OCI-M2 (cell line): ENCODE data around the gene SNX33.
"Not testable (repeated sequence)": the region's sequence is repeated elsewhere in the genome, so short reads cannot be mapped to it uniquely, and the experiment has no call there.

Experiments used
- DNase-seq: peaks from one replicate; lab custom pipeline; 2025; ENCODE audit not compliant: unreplicated experiment; lab: John Stamatoyannopoulos, UW

Gene SNX33, protein sequence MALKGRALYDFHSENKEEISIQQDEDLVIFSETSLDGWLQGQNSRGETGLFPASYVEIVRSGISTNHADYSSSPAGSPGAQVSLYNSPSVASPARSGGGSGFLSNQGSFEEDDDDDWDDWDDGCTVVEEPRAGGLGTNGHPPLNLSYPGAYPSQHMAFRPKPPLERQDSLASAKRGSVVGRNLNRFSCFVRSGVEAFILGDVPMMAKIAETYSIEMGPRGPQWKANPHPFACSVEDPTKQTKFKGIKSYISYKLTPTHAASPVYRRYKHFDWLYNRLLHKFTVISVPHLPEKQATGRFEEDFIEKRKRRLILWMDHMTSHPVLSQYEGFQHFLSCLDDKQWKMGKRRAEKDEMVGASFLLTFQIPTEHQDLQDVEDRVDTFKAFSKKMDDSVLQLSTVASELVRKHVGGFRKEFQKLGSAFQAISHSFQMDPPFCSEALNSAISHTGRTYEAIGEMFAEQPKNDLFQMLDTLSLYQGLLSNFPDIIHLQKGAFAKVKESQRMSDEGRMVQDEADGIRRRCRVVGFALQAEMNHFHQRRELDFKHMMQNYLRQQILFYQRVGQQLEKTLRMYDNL

DNA sequence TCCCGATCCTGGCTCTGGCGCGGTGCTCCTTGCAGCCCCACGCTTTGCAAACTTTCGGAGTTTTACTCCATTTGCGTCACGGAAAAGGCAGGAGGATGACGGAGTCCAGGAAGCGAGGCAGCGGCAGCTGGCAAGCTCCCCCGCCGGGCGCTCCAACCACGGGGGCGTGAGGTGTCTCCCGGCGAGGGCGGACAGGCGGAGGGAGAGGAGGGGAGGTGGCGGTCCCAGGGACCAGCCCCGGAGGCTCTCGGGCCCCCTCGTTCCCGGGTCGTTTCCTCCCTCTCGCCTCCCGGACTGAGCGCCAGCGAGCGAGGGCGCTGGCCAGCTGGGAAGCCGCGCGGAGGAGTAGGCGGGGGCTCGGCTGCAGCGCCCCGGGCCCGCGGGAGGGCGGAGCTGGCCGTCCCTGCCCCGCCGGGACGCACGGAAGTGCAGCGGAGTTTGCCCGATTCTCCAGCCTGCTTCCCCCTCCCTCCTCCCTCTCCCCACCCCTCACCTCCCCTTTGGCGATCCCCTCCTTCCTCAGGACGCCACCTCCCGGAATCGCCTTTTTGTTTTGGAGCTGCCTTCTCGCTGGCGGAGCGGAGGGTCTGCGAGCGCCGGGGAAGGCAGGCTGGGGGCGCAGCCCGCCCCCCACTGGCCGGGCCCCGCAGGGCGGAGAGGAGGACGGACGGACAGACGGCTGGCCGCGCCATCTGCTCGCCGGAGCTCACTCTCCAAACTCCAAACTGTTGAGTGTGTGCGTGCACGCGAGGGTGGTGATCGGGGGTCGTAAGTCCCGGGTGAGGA lies at the start of gene SNX33:
SNX33 (plus strand) TSS at position 543 of the 786 bp plus-strand sequence. CDS start 1,191 bp downstream, outside the sequence.
- DNase-seq = no peak

DNA sequence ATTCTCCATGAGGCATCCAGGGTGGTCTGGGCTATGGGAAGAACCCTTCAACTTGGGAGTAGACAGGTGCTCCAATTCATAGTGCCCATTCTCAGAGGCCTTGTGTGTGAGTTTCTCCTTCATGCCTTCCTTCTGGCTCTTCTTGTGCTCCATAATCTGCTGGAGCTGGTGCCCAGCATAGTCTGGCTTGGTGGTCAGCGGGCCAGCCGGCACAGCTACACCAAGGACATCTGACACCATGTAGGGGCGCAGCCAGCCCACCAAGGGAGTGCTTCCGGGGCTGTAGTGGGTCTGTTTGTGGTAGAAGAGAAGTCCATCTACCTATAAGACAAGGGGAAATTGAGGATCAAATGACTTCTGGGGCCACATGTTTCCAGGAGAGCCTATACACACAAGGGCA lies 49.4 kb upstream of the SNX33 start:
- DNase-seq = no peak

DNA sequence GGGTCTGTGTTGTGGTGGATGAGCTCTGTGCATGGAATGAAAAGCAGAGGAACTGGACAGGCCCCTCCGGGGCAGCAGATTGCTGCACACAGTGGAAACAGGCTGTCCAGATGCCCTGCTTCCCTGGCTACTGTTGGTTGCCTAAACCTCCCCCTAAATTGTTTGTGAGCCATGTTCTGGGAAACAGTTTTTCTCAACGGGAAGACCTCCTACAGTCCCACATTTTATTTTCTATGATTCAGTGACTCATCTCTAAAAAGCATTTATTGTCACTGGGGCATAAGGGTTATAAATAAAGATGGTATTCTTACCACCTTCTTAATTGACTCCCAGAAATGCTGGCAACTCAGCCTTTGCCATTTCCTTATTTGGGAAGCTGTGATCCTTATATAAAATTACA lies 48.3 kb upstream of the SNX33 start:
- no peak for DNase-seq

DNA sequence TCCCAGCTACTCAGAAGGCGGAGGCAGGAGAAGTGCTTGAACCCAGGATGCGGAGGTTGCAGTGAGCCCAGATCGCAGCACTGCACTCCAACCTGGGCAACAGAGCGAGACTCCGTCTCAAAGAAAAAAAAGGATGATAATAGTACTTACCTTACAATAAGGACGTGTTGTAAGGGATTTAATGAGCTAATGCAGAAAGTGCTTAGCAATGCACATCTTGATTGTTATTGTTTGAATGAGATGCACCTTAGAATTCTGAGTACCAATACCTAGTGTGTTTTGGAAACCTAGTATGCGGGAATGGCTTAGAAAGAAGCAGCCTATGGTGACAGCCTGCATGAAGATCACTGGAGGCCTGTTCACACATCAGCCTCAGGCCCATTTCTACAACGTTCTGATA lies 41.7 kb upstream of the SNX33 start:
- DNase-seq = no peak

DNA sequence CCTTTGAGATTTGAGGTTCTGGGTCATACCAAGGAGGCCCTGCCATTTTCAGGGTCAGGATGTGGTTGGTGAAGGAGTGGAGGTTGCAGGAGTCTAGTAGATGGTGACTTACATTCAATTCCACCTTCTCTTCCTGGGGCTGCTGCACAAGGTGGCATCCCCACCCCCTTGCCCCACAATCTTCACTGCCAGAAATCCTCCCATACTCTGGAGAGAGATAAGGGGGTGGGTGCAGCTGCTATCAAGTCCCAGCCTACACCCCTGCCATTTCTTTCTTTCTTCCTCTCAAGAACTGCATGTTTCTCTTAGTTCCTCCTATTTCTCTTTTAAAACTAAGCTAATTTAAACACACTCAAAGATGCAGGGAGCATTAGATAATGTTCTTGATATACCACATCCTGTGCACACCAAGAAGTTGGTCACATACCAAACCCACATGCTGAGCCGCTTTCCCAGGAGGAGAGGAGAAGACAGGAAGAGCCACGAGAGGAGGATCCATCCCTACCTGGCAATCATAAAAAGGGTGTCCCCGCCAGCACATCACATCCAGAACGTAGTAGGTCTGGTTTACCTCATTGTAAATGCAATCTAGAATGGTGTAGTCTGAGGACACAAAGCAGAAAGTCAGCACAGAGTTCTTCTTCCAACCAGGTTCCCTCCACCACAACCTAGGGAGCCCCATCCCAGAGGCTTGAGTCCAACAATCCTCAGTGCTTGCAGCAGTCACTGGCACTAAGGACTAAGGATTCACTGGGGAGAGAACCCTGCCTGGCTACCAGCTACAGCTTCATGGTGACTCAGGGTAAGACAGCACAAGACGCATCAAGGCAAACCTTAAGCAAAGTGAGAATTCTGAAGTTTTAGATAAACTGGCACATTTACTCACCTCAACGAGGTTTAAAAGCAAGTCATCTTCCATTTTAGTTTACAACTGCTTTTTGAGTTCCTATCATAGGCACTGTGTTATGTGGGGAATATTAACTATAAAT lies 40.7 kb upstream of the SNX33 start:
- DNase-seq = peak; percentile 46

DNA sequence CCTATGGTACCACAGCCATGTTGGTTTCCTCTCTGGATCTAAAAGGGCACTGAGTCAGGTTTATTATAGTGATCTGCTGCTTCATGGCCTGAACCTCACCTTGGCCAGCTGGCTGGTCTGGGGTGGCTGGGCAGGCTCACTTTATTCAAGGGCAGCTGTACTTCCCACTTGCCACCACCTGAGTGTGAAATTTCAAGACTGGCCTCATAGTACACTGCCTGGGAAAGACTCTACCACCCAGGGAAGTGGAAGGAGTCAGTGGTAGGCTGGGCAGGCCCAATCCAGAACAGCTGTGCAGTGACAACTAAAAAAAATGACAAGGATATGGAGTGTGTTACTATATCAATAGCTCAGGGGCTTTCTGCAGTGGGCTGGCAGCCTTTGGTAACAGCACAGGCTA lies 30.9 kb upstream of the SNX33 start:
- no peak for DNase-seq

DNA sequence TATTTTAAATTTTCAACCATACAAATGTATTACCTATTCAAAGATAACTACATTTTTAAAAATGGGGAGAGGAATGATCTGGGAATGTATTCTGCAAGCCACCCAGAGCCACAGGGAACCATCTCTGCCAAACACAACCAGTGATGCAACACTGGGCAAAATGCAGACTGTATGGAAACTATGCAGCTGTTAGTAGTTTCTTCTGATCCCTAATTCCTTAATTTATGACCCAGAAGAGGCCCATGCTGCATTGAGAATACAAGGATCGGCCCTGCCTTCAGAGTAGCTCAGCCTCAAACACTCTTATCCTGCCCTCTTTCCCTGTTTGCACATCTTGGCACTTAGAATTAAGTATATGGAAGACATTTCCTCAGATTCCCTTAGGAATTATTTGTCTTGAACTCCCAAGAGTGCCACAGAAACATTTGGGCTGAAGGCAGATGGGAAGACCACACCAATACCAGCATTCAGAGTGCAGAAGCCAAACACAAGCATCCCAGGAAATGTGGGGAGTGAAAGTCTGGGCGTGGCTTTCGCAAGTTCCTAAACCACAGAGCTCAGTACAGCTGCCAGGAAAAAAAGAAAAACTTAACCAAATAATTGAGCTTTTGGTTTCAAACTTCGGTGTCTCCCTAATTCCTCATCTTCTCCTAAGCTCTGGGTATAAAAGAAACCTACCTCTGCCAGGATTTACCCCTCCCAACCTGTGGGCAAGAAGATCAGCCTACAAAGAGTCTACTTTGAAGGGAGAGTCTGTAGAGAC lies 27.5 kb upstream of the SNX33 start:
- DNase-seq = no peak

DNA sequence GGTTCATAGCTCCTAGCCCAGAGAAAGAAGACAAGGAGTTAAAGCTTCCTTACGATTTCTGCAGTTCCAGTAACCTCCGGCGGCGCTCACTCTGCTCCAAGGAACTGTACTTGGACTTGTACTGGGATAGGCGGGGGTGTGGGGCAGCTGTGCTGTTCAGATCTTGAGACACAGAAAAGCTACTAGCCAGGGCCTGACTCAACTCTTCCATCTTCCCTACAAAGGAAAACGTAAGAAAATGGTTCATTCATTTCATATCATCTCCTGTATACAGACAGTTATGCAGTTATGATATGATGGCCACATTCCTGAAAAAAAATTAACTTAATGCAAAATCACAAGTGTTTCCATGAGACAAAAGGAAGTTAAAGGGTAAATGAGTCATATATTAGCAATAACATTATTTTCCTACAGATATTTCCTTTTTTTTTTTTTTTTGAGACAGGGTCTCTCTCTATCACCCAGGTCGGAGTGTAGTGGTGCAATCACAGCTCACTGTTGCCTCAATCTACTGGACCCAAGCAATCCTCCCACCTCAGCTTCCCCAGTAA lies 26.8 kb upstream of the SNX33 start:
- no peak for DNase-seq

DNA sequence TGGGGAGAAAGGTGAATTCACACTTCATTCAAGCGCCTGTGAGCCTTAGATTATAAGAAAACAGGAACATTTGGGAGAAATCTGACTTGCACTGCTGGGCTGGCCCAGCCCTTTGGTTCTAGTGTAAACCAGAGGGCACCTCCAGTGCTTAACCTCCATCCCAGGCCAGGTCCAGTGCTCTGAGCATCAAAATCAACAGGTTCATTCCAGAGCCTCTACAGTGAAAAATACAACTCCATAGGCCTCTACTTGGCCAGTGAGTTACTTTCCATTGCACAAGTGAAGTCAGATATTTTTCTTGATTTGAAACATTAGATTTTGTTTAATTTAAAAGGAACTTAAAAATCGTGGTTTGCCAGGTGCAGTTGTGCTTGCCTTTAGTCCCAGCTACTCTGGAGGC lies 25.2 kb upstream of the SNX33 start:
- DNase-seq = no peak

DNA sequence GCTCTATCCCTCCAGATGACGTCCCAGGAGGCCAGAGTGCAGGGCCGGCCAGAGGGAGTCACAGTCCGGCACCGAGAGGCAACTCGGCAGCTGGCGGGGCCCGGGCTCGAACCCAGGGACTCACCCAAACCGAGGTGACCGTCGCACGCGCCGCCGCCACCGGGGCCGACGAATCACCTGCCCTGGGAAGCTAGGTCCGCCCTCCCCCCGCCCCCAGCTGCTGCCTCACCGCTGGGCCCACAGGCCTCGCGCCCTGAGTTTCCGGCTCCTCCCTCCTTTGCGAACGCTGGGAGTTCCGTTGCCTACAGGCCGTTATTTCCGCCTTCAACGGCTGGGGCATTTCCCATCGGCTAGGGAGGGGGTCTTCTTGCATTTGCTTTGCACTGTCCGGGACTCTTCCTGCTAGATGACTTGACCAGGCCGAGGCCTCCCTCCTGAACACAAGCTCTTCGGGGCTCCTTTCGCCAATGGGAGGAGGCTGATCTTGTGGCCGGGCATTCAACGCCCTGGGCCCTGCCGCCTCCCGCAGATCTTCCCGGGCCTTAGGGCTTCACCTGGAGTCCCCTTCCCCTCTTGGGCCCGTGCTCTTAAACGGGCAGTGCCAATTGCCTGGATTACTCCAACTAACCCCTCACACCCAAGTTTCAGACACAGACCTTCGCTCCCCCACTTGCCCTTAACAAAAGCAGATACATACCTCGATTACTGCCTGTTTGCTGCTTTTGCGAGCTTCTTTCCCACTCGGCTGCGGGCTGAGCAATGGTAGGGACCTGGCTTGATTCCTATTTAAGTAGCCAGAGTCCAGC lies 22.0 kb upstream of the SNX33 start, which contains the start of gene SNUPN:
SNUPN (minus strand) TSS at position 184 of the 806 bp plus-strand sequence. CDS start 4,674 bp downstream, outside the sequence.
- DNase-seq = peak; percentile 55

DNA sequence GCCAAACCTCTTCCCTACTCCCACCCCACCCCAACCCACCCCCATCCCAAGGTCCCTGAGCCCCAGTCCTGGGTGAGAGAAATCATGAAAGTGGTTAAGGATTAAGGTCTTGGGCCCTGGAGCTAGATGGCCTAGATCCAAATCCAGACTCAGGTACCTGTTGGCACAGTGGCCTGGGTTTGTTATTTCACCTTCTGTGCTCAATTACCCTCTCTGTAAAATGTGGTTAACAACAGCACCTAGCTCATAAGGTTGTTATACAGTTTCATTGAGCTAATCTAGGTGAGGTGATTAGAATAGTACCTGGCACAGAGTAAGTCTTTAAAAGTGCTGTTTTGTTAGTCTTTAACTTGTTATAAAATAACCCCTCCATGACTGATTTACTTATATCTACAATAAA lies 15.8 kb upstream of the SNX33 start:
- no peak for DNase-seq

DNA sequence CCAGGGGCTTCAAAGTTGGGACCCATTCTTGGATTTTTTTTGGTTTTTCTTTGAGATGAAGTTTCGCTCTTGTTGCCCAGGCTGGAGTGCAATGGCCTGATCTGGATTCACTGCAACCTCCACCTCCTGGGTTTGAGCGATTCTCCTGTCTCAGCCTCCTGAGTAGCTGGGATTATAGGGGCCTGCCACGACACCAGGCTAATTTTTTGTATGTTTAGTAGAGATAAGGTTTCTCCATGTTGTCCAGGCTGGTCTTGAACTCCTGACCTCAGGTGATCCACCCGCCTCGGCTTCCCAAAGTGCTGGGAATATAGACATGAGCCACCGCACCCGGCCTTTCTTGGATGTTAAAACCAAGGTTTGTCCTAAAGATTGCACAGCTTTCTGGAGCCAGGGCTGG lies 13.8 kb upstream of the SNX33 start:
- not testable (repeated sequence) for DNase-seq

DNA sequence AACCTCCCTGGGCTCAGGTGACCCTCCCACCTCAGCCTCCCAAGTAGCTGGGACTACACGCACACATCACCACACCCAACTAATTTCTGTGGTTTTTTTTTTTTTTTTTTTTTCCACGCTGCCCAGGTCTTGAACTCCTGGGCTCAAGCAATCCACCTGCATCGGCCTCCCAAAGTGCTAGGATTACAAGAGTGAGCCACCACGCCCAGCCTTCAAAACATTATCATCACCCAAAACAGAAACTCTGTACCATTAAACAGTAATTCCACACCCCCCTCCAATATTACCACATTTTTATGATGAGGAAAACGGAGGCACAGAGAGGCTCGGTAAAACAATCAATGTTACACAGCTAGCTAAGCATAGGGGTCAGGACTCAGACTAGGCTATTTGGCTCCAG lies 11.7 kb upstream of the SNX33 start:
- no peak for DNase-seq

DNA sequence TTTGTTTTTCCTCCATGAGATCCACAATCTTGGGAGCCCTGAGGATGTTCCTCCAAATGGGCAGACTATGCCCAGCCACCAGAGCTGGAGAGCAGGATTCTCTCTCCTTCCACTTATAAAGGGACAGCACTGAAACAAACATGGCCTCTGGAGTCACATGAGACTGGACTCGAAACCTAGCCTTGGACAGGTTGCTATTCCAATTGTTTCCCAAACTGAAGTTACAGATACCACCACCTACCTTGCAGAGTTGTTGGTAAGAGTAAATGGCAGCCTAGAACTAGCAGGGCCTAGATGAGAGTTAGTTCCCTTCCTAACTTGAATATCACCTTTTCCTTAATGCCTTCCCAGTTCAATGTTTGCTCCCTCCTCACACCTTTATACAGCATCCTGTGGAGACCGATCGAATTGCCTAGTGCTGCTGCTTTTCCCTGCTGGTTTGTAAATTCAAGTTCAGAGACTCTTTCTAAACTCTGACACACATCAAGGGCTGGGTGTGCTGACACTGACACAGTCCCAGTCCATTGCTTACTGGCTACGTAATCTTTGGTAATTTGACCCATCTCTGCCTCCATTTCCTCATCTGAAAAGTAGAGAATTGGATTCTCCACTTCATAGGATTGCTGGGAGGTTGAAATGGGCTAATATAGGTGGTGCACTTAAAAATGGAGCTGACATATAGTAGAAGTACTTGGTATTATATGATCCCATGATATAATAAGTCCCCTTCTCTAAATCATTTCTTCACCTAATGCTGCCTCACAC lies 10.3 kb upstream of the SNX33 start:
- DNase-seq = no peak

DNA sequence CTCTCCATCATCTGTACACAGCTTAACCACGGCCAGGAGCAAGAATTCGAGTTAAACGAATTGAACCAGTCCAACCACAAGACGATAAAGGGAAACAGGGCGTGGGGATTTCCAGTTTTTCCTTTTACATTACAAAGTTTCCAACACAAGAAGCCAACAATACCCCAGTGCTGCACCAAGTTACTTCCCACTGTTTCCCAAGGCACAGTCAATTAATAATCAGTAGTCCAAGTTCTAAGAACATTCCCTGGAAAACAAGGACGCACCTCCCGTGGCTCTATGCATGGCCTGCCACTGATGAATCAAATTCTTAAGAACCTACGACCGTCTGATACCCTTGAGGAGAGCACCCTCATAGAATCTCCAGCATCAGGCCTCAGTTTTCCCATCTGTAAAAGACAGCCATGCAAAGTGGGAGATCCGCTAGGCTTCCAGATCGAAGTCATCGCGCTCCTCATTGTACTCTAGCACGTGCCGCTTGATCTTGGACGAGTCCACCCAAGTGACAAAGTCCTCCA lies 8.5 kb upstream of the SNX33 start:
- no peak for DNase-seq

DNA sequence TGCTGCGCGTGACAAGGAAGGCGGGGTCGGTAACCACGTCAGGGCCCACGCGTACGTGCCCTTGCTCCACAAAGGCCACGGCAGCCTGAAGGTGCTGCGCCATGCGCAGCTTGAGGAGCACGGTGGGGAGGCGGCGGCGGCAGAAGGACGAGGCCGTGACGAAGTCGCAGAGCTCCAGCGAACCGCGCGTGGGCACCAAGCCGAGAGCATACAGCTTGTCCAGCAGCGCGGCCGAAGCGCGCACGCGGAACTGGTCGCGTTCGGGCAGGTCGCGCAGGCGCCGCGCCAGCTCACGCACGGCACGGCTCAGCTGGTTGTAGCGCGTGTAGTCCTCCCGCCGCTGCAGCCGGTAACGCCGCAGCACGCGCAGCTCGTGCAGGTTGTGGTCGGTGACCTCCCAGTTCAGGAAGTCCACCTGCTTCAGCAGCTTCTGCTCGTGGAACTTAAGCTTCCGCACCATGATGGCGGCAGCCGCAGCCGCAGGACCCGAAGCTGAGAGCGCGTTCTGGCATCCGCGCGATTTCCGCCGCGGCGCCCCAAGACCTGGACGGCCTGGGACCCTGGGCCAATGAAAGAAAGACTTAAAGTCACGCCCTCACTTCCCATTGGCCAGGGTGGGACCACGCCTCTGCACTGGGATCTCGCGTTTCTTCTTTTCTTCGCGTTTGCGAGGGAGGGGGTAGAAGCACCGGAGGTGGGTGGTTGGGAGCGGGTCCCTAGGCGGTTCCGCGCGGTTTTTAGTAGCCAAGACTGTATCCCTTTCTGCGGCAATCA lies 7.8 kb upstream of the SNX33 start, which contains the start of gene IMP3:
IMP3 (minus strand) TSS at position 516 of the 774 bp plus-strand sequence; CDS start at position 460, 56 bp downstream.
- DNase-seq = peak; percentile 70
